ENCODE data around the gene RELN. TPM values are rescaled to one million over a fixed set of nuclear protein-coding genes. Genes with fewer than 3 reads are reported as not detected.
"Not testable (repeated sequence)": the region's sequence is repeated elsewhere in the genome, so short reads cannot be mapped to it uniquely, and the experiment has no call there.

The RELN gene
- total RNA-seq, 1 donor from 2014 or later, result 2.5 TPM

DNA sequence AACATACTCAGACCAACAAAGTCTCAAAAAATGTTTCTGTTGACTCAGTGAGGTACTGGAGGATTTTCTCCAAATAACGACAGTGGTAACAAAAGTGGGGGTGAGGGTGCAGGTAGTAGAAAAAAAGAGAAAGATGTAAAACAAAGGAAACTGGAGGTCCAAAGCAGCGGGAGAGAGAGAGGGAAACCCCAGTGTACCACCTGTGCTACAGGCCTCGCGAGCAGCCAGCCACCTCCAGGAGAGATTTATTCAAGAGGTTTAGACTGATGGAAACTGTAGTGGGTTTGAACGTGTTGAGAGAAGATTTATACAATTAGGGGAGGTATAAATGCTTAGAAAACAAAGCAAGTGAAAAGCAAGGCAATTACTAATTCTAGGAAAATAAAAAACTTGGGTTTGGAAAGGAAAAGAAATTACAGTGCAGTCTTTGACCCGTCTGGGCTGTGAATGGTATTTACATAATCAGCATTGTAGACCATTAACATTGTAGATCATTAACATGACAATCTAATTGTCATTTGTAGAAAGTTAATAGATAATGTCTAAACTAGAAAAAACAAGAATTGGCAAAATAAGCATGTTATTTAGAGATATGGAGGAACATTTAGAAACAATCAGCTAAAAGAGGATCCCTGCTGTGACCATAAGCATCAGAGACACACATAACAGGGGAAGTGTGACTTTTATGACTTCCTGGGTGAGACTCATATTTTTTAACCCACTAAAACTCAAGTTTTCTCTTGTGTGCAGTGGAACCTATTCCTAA is 180.0 kb downstream of the RELN start:
- ATAC-seq, result no peak
- intact Hi-C loops (cut with micrococcal nuclease), result no loop called here
- no peak for DNase-seq

GRCh38 chr7:103805346-103805745 is 184.1 kb downstream of the RELN start:
- ATAC-seq (no peak), DNase-seq (no peak)
- intact Hi-C loops (cut with micrococcal nuclease), result no loop called here

DNA sequence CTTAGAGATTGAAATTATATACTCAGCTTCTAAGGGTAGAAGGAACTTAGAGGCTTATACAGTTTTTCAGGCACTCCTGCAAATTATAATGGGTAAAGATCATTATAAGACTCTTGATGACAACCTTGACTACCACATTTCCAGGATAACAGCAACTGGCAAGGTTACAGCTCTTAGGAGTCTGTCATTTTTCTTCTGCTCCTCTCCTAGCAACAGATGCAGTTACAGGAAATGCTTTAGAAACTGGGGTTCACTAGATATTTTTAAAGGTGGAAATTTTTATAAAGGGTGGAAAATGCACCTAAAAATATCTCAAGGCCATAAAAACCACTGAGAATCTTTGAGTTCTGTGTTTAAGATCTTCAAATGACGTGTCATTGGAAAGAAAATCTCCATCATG is 185.8 kb downstream of the RELN start:
- no peak for ATAC-seq
- no peak for DNase-seq
- intact Hi-C loops (cut with micrococcal nuclease), result no loop called here

- intact Hi-C loops (cut with micrococcal nuclease), result no loop called here
- ATAC-seq (no peak), DNase-seq (no peak)
These were observed 190.2 kb downstream of the RELN start for GRCh38 chr7:103799298-103799697.

GRCh38 chr7:103797647-103798307 is 191.7 kb downstream of the RELN start:
- intact Hi-C loops (cut with micrococcal nuclease), result no loop called here
- ATAC-seq, result no peak
- DNase-seq, result no peak

DNA sequence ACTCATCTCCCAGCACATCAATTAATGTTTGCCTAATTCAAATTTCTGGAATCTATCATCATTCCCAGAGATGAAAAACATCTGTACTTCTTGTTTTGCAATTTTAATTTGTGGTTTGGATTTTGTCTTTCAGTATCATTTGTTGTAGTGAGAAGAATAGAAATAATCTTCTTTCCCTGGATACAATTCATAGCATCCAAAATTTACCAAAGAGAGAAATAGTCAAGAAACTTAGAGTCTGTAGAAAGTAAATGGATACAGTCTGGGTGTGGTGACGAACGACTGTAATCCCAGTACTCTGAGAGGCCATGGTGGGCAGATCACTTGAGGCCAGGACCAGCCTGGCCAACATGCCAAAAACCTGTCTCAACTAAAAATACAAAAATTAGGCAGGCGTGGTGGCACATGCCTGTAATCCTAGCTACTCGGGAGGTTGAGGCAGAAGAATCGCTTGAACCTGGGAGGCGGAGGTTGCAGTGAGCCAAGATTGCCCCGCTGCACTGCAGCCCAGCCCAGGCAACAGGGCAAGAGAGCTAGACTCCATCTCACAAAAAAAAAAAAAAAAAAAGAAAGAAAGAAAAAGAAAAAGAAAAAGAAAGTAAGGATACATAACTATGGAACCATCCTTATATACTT is 193.0 kb downstream of the RELN start:
- ATAC-seq (no peak), DNase-seq (no peak)
- intact Hi-C loops (cut with micrococcal nuclease), result no loop called here

GRCh38 chr7:103795787-103796186 is 193.7 kb downstream of the RELN start:
- DNase-seq (no peak), ATAC-seq (no peak)
- intact Hi-C loops (cut with micrococcal nuclease), result no loop called here

- intact Hi-C loops (cut with micrococcal nuclease), result no loop called here
- ATAC-seq, result no peak
- no peak for DNase-seq
These were observed 194.4 kb downstream of the RELN start for GRCh38 chr7:103795107-103795506.

DNA sequence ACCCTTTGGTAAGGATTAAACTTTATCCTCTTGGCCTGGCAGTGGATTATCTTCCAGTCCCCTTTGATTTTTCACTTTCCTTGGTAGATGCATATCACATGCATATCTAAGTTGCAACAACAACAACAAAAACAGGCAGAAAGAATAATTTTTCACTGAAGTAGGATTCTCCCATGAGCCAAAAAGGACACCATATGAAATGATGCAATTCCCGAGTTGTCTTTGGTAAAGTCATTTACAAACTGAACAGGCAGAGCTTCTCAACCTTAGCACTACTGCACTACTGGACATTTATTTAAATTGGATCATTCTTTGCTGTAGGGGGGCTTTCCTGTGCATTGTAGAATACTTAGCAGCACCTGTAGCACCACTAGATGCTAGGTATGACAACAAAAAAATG is 195.0 kb downstream of the RELN start:
- no peak for DNase-seq
- intact Hi-C loops (cut with micrococcal nuclease), result no loop called here
- ATAC-seq, result no peak

GRCh38 chr7:103793614-103794013 is 195.8 kb downstream of the RELN start:
- DNase-seq (no peak), ATAC-seq (no peak)
- intact Hi-C loops (cut with micrococcal nuclease), result no loop called here

DNA sequence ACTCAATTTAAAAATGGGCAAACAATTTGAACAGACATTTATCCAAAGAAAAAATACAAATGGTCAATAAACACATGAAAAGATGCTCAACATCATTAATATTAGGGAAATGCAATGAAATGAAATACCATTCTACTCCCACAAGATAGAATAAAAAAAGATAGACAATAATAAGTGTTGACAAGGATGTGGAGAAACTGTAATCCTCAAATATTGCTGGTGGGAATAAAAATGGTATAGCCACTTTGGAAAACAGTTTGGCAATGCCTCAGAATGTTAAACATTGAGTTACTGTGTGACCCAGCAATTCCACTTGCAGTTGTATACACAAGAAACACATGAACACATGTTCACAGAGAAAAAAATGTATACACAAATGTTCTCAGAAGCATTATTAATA is 197.6 kb downstream of the RELN start:
- no peak for ATAC-seq
- no peak for DNase-seq
- intact Hi-C loops (cut with micrococcal nuclease), result no loop called here

DNA sequence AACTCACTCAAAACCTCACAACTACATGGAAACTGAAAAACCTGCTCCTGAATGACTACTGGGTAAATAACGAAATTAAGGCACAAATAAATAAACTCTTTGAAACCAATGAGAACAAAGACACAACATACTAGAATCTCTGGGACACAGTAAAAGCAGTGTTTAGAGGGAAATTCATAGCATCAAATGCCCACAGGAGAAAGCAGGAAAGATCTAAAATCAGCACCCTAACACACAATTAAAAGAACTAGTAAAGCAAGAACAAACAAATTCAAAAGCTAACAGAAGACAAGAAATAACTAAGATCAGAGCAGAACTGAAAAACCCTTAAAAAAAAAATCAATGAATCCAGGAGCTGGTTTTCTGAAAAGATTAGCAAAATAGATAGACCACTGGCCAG is 202.4 kb downstream of the RELN start:
- intact Hi-C loops (cut with micrococcal nuclease), result not testable (repeated sequence)

DNA sequence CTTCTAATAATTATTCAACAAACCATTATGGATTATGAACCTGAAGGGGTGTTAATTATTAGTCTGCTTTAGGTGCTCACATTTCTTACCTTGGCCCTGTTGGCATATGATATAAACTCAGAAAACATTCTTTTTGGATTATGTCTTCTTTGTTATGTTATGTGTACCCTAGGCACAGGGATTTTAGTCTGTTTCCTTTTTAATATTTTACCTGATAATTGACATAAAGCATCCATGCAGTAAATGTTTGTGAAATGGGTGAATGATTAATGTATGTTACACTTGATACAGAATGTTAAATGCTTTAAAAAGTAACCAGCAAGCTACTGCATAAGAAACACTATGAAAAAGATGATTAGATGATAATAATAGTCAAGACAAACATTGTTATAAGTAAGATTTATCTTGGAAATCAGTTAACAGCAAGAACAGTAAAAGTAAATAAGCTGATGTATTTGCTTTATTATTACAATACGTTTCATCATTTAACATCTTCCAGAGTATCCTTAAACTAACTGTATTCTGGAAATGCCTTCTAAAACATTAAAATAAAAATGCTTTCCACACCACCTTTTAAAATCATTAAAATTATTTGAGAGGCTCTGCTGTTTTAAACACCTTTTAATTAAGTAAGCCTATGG is 204.7 kb downstream of the RELN start:
- DNase-seq (no peak), ATAC-seq (no peak)
- intact Hi-C loops (cut with micrococcal nuclease), result no loop called here

More for the DNA sequence above, 202.4 kb downstream of the RELN start:
- not testable (repeated sequence) for DNase-seq, ATAC-seq

DNA sequence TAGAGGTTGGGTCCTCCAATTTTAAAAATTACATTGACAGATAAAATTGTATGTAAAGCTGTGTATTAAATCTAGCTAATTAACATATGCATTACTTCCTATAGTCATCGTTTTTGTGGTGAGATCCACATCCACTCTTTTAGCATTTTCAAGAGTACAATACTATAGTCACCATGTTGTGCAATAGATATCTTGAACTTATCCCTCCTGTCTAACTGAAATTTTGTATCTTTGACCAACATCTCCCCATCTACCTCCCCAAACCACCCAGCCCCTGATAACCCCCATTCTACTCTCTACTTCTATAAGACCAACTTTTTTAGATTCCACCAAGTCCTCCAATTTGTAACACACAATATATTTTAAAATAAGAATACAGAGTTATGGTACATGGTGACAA is 208.0 kb downstream of the RELN start:
- intact Hi-C loops (cut with micrococcal nuclease), result no loop called here
- DNase-seq (no peak), ATAC-seq (no peak)

GRCh38 chr7:103780561-103780960 is 208.9 kb downstream of the RELN start:
- DNase-seq; ATAC-seq; intact Hi-C loops (cut with micrococcal nuclease): not testable (repeated sequence)

- intact Hi-C loops (cut with micrococcal nuclease), result no loop called here
- no peak for ATAC-seq
These were observed 212.0 kb downstream of the RELN start for GRCh38 chr7:103777440-103777839.

GRCh38 chr7:103773726-103774125 is 215.7 kb downstream of the RELN start:
- DNase-seq (no peak), ATAC-seq (no peak)
- intact Hi-C loops (cut with micrococcal nuclease), result no loop called here

More at GRCh38 chr7:103777440-103777839, 212.0 kb downstream of the RELN start:
- DNase-seq, result no peak

GRCh38 chr7:103772171-103772773 is 217.2 kb downstream of the RELN start:
- ATAC-seq (no peak), DNase-seq (no peak)
- intact Hi-C loops (cut with micrococcal nuclease), result no loop called here

DNA sequence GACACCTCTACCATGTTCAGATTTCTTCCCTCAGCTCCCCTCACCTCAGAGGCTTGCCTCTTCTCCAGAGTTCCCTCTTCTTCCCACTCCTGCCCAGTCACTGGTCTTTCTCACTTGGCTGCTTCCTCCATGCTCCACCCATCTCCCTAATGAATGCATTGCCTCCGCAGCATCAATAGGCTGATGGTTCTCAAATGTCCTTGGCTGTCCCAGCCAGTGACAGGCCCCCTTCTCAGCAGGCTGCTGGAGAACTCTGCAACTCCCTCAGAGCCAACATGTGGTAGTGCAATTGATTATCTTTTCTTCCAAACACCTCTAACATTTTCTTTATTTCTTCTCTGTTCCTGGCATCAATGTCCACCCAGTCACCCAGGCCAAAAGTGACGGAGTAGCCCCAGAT is 218.2 kb downstream of the RELN start:
- DNase-seq, result no peak
- ATAC-seq, result no peak
- intact Hi-C loops (cut with micrococcal nuclease), result no loop called here

DNA sequence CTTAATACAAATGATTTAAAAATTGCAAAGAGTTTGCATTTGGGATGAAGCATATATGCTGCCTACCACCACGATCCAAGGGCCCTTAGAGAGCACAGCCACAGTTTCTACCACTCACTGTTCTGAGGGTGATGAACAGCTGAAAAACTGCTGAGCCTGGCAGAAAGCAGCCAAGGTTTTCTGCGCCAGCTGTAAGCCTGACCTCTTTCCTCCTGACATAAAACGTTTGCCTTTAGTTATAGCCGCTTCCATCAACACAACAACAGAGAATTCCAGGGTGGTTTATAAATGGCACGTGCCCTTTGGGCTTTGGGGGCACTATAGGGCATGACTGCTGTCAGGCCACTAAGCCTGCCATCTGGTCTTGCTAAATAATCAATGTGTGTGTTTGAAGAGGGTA is 222.8 kb downstream of the RELN start:
- no peak for DNase-seq

More for the DNA sequence above, 222.8 kb downstream of the RELN start:
- intact Hi-C loops (cut with micrococcal nuclease), result no loop called here
- no peak for ATAC-seq

Data from left ventricle myocardium superior (tissue), 1 donor.